ENCODE results near the gene POLE2. TPM values are rescaled to one million over a fixed set of nuclear protein-coding genes. Genes with fewer than 3 reads are reported as not detected.

The POLE2 gene
- total and polyA plus RNA-seq, 2 of the 13 experiments (the other 11 are each of a cell fraction or from before 2014, with no cell fraction given) = 16.6 to 37.0 TPM

DNA sequence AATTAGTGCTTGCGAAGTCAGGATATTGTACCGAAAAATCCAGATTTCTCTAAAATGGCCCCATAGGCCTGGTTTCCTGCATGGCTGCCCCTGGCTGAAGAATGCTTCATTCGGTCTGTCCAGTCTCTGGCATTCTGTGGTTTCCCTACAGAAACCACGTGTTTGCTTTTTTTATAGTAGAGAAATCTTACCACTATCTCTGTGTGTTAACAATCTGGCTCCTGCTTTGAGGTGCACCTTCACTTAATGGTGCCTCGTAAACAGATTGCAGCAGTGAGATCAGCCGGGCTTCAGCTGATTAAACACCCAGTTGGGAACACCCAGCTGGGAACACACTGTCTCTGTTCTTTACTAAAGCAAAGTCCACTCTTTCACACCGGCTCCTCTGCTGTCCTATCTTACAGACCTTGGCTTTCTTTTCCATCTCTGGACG is 46.3 kb downstream of the POLE2 start (continued):
- TF ChIP-seq, protein P1, sequence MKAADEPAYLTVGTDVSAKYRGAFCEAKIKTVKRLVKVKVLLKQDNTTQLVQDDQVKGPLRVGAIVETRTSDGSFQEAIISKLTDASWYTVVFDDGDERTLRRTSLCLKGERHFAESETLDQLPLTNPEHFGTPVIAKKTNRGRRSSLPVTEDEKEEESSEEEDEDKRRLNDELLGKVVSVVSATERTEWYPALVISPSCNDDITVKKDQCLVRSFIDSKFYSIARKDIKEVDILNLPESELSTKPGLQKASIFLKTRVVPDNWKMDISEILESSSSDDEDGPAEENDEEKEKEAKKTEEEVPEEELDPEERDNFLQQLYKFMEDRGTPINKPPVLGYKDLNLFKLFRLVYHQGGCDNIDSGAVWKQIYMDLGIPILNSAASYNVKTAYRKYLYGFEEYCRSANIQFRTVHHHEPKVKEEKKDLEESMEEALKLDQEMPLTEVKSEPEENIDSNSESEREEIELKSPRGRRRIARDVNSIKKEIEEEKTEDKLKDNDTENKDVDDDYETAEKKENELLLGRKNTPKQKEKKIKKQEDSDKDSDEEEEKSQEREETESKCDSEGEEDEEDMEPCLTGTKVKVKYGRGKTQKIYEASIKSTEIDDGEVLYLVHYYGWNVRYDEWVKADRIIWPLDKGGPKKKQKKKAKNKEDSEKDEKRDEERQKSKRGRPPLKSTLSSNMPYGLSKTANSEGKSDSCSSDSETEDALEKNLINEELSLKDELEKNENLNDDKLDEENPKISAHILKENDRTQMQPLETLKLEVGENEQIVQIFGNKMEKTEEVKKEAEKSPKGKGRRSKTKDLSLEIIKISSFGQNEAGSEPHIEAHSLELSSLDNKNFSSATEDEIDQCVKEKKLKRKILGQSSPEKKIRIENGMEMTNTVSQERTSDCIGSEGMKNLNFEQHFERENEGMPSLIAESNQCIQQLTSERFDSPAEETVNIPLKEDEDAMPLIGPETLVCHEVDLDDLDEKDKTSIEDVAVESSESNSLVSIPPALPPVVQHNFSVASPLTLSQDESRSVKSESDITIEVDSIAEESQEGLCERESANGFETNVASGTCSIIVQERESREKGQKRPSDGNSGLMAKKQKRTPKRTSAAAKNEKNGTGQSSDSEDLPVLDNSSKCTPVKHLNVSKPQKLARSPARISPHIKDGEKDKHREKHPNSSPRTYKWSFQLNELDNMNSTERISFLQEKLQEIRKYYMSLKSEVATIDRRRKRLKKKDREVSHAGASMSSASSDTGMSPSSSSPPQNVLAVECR (CRISPR knock-in tag; IDR thresholded peaks at IDR 0.05; ENCODE audit: borderline replicate concordance) = peak; percentile 94
- no peak for TF ChIP-seq SRY (CRISPR knock-in tag; IDR thresholded peaks at IDR 0.05)
- TF ChIP-seq REL (CRISPR knock-in tag; conservative IDR thresholded peaks at IDR 0.05) = no peak
- peak; percentile 37 for TF ChIP-seq TEAD3 (CRISPR knock-in tag; optimal IDR thresholded peaks at IDR 0.05; ENCODE audit: borderline replicate concordance)
- 0 out of 2 replicates have a peak, but pooled peaks have one; percentile 36 for TF ChIP-seq DMAP1 (CRISPR knock-in tag; IDR thresholded peaks at IDR 0.05)
- TF ChIP-seq DNMT1 (CRISPR knock-in tag; IDR thresholded peaks at IDR 0.05) = no peak
- TF ChIP-seq HOXA7 (CRISPR knock-in tag; IDR thresholded peaks at IDR 0.05) = no peak
- TF ChIP-seq KMT2A (CRISPR knock-in tag; IDR thresholded peaks at IDR 0.05) = peak; percentile 73; the same call in 1 of the 2 replicates
- TF ChIP-seq MED13 (CRISPR knock-in tag; IDR thresholded peaks at IDR 0.05) = no peak
- TF ChIP-seq, protein P2, sequence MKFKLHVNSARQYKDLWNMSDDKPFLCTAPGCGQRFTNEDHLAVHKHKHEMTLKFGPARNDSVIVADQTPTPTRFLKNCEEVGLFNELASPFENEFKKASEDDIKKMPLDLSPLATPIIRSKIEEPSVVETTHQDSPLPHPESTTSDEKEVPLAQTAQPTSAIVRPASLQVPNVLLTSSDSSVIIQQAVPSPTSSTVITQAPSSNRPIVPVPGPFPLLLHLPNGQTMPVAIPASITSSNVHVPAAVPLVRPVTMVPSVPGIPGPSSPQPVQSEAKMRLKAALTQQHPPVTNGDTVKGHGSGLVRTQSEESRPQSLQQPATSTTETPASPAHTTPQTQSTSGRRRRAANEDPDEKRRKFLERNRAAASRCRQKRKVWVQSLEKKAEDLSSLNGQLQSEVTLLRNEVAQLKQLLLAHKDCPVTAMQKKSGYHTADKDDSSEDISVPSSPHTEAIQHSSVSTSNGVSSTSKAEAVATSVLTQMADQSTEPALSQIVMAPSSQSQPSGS (CRISPR knock-in tag; IDR thresholded peaks at IDR 0.05) = peak; percentile 88
- TF ChIP-seq ZNF737 (CRISPR knock-in tag; IDR thresholded peaks at IDR 0.05; ENCODE audit: borderline replicate concordance) = no peak
- TF ChIP-seq, protein P3, sequence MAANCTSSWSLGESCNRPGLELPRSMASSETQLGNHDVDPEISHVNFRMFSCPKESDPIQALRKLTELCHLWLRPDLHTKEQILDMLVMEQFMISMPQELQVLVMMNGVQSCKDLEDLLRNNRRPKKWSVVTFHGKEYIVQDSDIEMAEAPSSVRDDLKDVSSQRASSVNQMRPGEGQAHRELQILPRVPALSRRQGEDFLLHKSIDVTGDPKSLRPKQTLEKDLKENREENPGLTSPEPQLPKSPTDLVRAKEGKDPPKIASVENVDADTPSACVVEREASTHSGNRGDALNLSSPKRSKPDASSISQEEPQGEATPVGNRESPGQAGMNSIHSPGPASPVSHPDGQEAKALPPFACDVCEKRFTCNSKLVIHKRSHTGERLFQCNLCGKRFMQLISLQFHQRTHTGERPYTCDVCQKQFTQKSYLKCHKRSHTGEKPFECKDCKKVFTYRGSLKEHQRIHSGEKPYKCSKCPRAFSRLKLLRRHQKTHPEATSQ (CRISPR knock-in tag; IDR thresholded peaks at IDR 0.05; ENCODE audit: borderline replicate concordance) = peak; percentile 69; the same call in 1 of the 2 replicates
- no peak for TF ChIP-seq HNRNPH1 (optimal IDR thresholded peaks at IDR 0.05; ENCODE audit: low read depth, low read length)
- peak; percentile 58; the same call in 1 of the 2 replicates for TF ChIP-seq KAT8 (CRISPR knock-in tag; IDR thresholded peaks at IDR 0.05)
- no peak for TF ChIP-seq ZNF530 (CRISPR knock-in tag; IDR thresholded peaks at IDR 0.05; ENCODE audit: low read depth)
- TF ChIP-seq SIN3A (IDR thresholded peaks at IDR 0.05; ENCODE audit: borderline replicate concordance, low read depth, low read length) = peak; percentile 98
- TF ChIP-seq ISL2 (CRISPR knock-in tag; IDR thresholded peaks at IDR 0.05) = peak; percentile 94
- TF ChIP-seq, protein P4, sequence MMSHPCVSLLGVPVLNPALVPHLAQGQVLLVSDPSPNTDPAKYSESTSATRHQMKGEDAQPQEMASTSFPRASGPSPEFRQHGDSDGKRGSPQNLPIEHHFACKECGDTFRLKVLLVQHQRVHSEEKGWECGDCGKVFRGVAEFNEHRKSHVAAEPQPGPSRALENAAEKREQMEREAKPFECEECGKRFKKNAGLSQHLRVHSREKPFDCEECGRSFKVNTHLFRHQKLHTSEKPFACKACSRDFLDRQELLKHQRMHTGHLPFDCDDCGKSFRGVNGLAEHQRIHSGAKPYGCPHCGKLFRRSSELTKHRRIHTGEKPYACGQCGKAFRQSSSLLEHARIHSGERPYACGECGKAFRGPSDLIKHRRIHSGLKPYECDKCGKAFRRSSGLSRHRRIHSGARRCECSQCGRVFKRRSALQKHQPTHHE (CRISPR knock-in tag; IDR thresholded peaks at IDR 0.05; ENCODE audit: borderline replicate concordance) = no peak
- TF ChIP-seq, protein P5, sequence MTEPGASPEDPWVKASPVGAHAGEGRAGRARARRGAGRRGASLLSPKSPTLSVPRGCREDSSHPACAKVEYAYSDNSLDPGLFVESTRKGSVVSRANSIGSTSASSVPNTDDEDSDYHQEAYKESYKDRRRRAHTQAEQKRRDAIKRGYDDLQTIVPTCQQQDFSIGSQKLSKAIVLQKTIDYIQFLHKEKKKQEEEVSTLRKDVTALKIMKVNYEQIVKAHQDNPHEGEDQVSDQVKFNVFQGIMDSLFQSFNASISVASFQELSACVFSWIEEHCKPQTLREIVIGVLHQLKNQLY (CRISPR knock-in tag; IDR thresholded peaks at IDR 0.05) = peak; percentile 94
- TF ChIP-seq KDM2A (CRISPR knock-in tag; IDR thresholded peaks at IDR 0.05; ENCODE audit: borderline replicate concordance, low read depth) = peak; percentile 71; the same call in 1 of the 2 replicates
- TF ChIP-seq MIXL1 (CRISPR knock-in tag; IDR thresholded peaks at IDR 0.05) = peak; percentile 88
